H1 (cell line): ENCODE data around the gene ACOT11. TPM values are rescaled to one million over a fixed set of nuclear protein-coding genes. Genes with fewer than 3 reads are reported as not detected.

Source experiments
- ATF2 ChIP-seq: IDR thresholded peaks from 2 replicates; pipeline ENCODE4 v1.6.1; 2012; ENCODE audit warnings: low read length, inconsistent platforms
- ATF3 ChIP-seq: IDR thresholded peaks from 2 replicates; pipeline ENCODE4 v1.6.1; 2011; ENCODE audit warnings: low read depth, mild to moderate bottlenecking, low read length; ENCODE audit not compliant: insufficient read depth
- BCL11A ChIP-seq, 2 experiments: IDR thresholded peaks; one replicate each; pipeline ENCODE4 v1.6.1; 2011; ENCODE audit warnings: low read depth in 2 of 2, low read length in 2 of 2, mild to moderate bottlenecking in 2 of 2
- CHD7 ChIP-seq: fragments of 300-600 bp; sonication (generic); IDR thresholded peaks from 2 replicates; pipeline ENCODE4 v1.7.1; 2012; ENCODE audit warnings: low read length, moderate library complexity, mild to moderate bottlenecking, inconsistent platforms; ENCODE audit not compliant: insufficient replicate concordance
- CREB1 ChIP-seq: IDR thresholded peaks from 2 replicates; pipeline ENCODE4 v1.6.1; 2012; ENCODE audit warnings: inconsistent platforms
- JUND ChIP-seq: IDR thresholded peaks from 2 replicates; pipeline ENCODE4 v1.6.1; 2011; ENCODE audit warnings: mild to moderate bottlenecking, improper control_type of control experiment, low read length
- KDM5A ChIP-seq: fragments of 200-600 bp; IDR thresholded peaks from 2 replicates; pipeline ENCODE4 v1.7.1; 2012; ENCODE audit warnings: mild to moderate bottlenecking, low read length, inconsistent platforms, mixed read lengths
- POLR2A ChIP-seq, 2 experiments: IDR thresholded peaks; 1 replicate in 1 of 2; 2 replicates in 1 of 2; pipeline ENCODE4 v1.6.1; 2011; ENCODE audit warnings: low read depth in 2 of 2, low read length in 2 of 2, mild to moderate bottlenecking in 2 of 2; ENCODE audit errors: control extremely low read depth in 1 of 2
- POU5F1 ChIP-seq: IDR thresholded peaks from 2 replicates; pipeline ENCODE4 v1.6.1; 2011; ENCODE audit warnings: low read depth, mild to moderate bottlenecking, low read length, moderate library complexity
- TAF7 ChIP-seq: optimal IDR thresholded peaks from 2 replicates; pipeline ENCODE3; 2011; ENCODE audit warnings: low read depth, mild to moderate bottlenecking, inconsistent platforms, low read length, moderate library complexity, borderline replicate concordance
- polyA plus RNA-seq, 7 experiments: library from polyadenylated mRNA; depleted of rRNA in 3 of 7; stranded (reverse) in 5 of 7; unstranded in 2 of 7; fragments of >200 nt in 5 of 7; fragments of 200-250 nt in 2 of 7; gene quantifications; 1 replicate in 5 of 7; 2 replicates in 1 of 7; 4 replicates in 1 of 7; pipeline versions ENCODE4 v1.2.1 to v1.2.3, GENCODE V29; 2011 to 2013; ENCODE audit warnings: missing spikeins in 2 of 7, mixed read lengths in 2 of 7
- total RNA-seq: library from RNA; stranded (reverse); fragmentation: NEBNext Ultra II Directional; extraction: Animal tissue kit (Norgen Biotek cat#: 25700); gene quantifications from 2 replicates; pipeline ENCODE4 v1.2.1, GENCODE V29; 2021

ACOT11 gene
- total and polyA plus RNA-seq, 2 of the 8 experiments (the other 6 are each of a cell fraction or from before 2014, with no cell fraction given): 3.8 to 4.5 TPM

GRCh38 chr1:54611621-54612020 lies 63.6 kb downstream of the ACOT11 start (continued):
- TF ChIP-seq CHD7 (no peak), POLR2A (IDR thresholded peaks at IDR 0.05; ENCODE audit: control extremely low read depth in 1 of 2, low read depth in 2 of 2, low read length in 2 of 2) (no peak), POU5F1 (no peak), KDM5A (no peak), ATF2 (no peak), JUND (no peak), CREB1 (no peak), ATF3 (no peak), BCL11A (IDR thresholded peaks at IDR 0.05; ENCODE audit: low read depth in 2 of 2, low read length in 2 of 2) (no peak), TAF7 (no peak)
